Erythroblast (primary cell): ENCODE data around the gene RUFY3.

ENCODE experiments used
- GATA1 ChIP-seq: IDR thresholded peaks from 2 replicates; pipeline ENCODE4 v1.6.1; 2011; ENCODE audit warnings: low read depth, mild to moderate bottlenecking, control low read depth, low read length, moderate library complexity
- POLR2A ChIP-seq: IDR thresholded peaks from 2 replicates; pipeline ENCODE4 v1.6.1; 2011; ENCODE audit warnings: mild to moderate bottlenecking, low read length

- no peak for TF ChIP-seq POLR2A
- TF ChIP-seq GATA1: no peak
Measured at GRCh38 chr4:70713453-70714078, 8.2 kb upstream of the RUFY3 start.
